WTC11 (cell line): Measurements from ENCODE around the gene NECAB3. TPM values are rescaled to one million over a fixed set of nuclear protein-coding genes. Genes with fewer than 3 reads are reported as not detected.
A peak's percentile ranks its signal among the peaks of the same experiment; 100 is the strongest.

Source experiments
- ATAC-seq: fragments of 200-7000 bp; cut with Tn5 transposase; 2 replicates; pipeline ENCODE4 v1.10.0; 2021; ENCODE audit warnings: mild to moderate bottlenecking, moderate library complexity
- CTCF ChIA-PET: fragments of 300-600 bp; sonication (Branson Sonifier 250); formaldehyde crosslinking; loops from one replicate; lab custom pipeline; 2021; ENCODE audit warnings: antibody characterized with exemption; lab: Charles Lee
- POLR2A ChIA-PET: fragments of 350-600 bp; sonication (Branson Sonifier 250); formaldehyde crosslinking; loops from one replicate; lab custom pipeline; 2021; ENCODE audit warnings: antibody characterized with exemption; lab: Charles Lee
- DNase-seq: peaks from one replicate; pipeline ENCODE4 v3.0.0; 2021; ENCODE audit warnings: low spot score
- H3K27ac Mint-ChIP-seq: 2 replicates; pipeline ENCODE4 v1.8.0; 2021; ENCODE audit warnings: mixed read lengths
- H3K27me3 Mint-ChIP-seq: 2 replicates; pipeline ENCODE4 v1.8.0; 2021; ENCODE audit warnings: low read depth, mild to moderate bottlenecking, moderate library complexity, mixed read lengths
- H3K36me3 Mint-ChIP-seq: 2 replicates; pipeline ENCODE4 v1.8.0; 2021; ENCODE audit warnings: mixed read lengths
- H3K4me1 Mint-ChIP-seq: 2 replicates; pipeline ENCODE4 v1.8.0; 2022; ENCODE audit warnings: mixed read lengths
- H3K4me3 Mint-ChIP-seq: 2 replicates; pipeline ENCODE4 v1.8.0; 2021; ENCODE audit warnings: mild to moderate bottlenecking, moderate library complexity, mixed read lengths
- H3K9me3 Mint-ChIP-seq: 2 replicates; pipeline ENCODE4 v1.8.0; 2021; ENCODE audit warnings: mixed read lengths
- ATF3 ChIP-seq: sonication (generic); formaldehyde crosslinking; conservative IDR thresholded peaks from 2 replicates; pipeline ENCODE4 v1.8.1; 2022; ENCODE audit warnings: mild to moderate bottlenecking, missing genetic modification reagents
- ELF4 ChIP-seq: sonication (generic); formaldehyde crosslinking; IDR thresholded peaks from 2 replicates; pipeline ENCODE4 v1.8.1; 2022; ENCODE audit warnings: low read depth, mild to moderate bottlenecking, moderate library complexity, missing genetic modification reagents
- GABPB1 ChIP-seq: sonication (generic); formaldehyde crosslinking; IDR thresholded peaks from 2 replicates; pipeline ENCODE4 v1.8.1; 2023; ENCODE audit warnings: mild to moderate bottlenecking, missing genetic modification reagents
- IRF1 ChIP-seq: sonication (generic); formaldehyde crosslinking; IDR thresholded peaks from 2 replicates; pipeline ENCODE4 v1.8.0; 2023; ENCODE audit warnings: missing genetic modification reagents
- MAX ChIP-seq: sonication (generic); formaldehyde crosslinking; IDR thresholded peaks from 2 replicates; pipeline ENCODE4 v1.8.0; 2022; ENCODE audit warnings: mild to moderate bottlenecking, missing genetic modification reagents
- MLX ChIP-seq: sonication (generic); formaldehyde crosslinking; IDR thresholded peaks from 2 replicates; pipeline ENCODE4 v1.8.1; 2023; ENCODE audit warnings: mild to moderate bottlenecking, missing genetic modification reagents, moderate library complexity
- NFE2L1 ChIP-seq: sonication (generic); formaldehyde crosslinking; IDR thresholded peaks from 2 replicates; pipeline ENCODE4 v1.8.1; 2023; ENCODE audit warnings: missing genetic modification reagents
- OVOL2 ChIP-seq: fragments of 250-450 bp; sonication (Bioruptor Pico); IDR thresholded peaks from 2 replicates; pipeline ENCODE4 v1.9.0; 2021; ENCODE audit warnings: mild to moderate bottlenecking, borderline replicate concordance
- PREB ChIP-seq: sonication (generic); formaldehyde crosslinking; IDR thresholded peaks from 2 replicates; pipeline ENCODE4 v1.8.1; 2022; ENCODE audit warnings: mild to moderate bottlenecking, missing genetic modification reagents, moderate library complexity, borderline replicate concordance
- SMAD4 ChIP-seq: sonication (generic); formaldehyde crosslinking; IDR thresholded peaks from 2 replicates; pipeline ENCODE4 v1.8.0; 2022; ENCODE audit warnings: mild to moderate bottlenecking, missing genetic modification reagents
- SP1 ChIP-seq: sonication (generic); formaldehyde crosslinking; conservative IDR thresholded peaks from 2 replicates; pipeline ENCODE4 v1.8.1; 2022; ENCODE audit warnings: missing genetic modification reagents
- TEAD1 ChIP-seq: sonication (generic); formaldehyde crosslinking; IDR thresholded peaks from 2 replicates; pipeline ENCODE4 v1.8.0; 2022; ENCODE audit warnings: mild to moderate bottlenecking, missing genetic modification reagents
- TP53 ChIP-seq: sonication (generic); formaldehyde crosslinking; IDR thresholded peaks from 2 replicates; pipeline ENCODE4 v1.8.1; 2023; ENCODE audit warnings: mild to moderate bottlenecking, missing genetic modification reagents
- USF2 ChIP-seq: sonication (generic); formaldehyde crosslinking; IDR thresholded peaks from 2 replicates; pipeline ENCODE4 v1.8.1; 2023; ENCODE audit warnings: mild to moderate bottlenecking, missing genetic modification reagents, moderate library complexity
- ZBTB43 ChIP-seq: sonication (generic); formaldehyde crosslinking; IDR thresholded peaks from 2 replicates; pipeline ENCODE4 v1.8.1; 2023; ENCODE audit warnings: mild to moderate bottlenecking, missing genetic modification reagents
- ZNF219 ChIP-seq: sonication (generic); formaldehyde crosslinking; IDR thresholded peaks from 2 replicates; pipeline ENCODE4 v1.8.0; 2023; ENCODE audit warnings: missing genetic modification reagents, mild to moderate bottlenecking, borderline replicate concordance
- ZNF281 ChIP-seq: sonication (generic); formaldehyde crosslinking; IDR thresholded peaks from 2 replicates; pipeline ENCODE4 v1.8.0; 2023; ENCODE audit warnings: mild to moderate bottlenecking, missing genetic modification reagents
- total RNA-seq: library from RNA; stranded (reverse); gene quantifications from 3 replicates; pipeline ENCODE4 v1.2.3, GENCODE V29; 2021

NECAB3 gene
- total RNA-seq, 1 experiment from 2014 or later, result 38.0 TPM

- CTCF ChIA-PET, result interaction anchor here (0.6 to 7.9 kb wide), 8 partner anchors 11 to 220 kb away, joined by 3 to 134 read pairs (median 4); partner anchors contain the start of gene ZNF341
- TF ChIP-seq IRF1 (CRISPR knock-in tag), result no peak
- 0 out of 2 replicates have a peak, but pooled peaks have one; percentile 6 for TF ChIP-seq MLX (CRISPR knock-in tag)
- no peak for TF ChIP-seq OVOL2 (CRISPR knock-in tag)
- no peak for TF ChIP-seq ZNF219
- TF ChIP-seq NFE2L1 (CRISPR knock-in tag), result 0 out of 2 replicates have a peak, but pooled peaks have one; percentile 43
- TF ChIP-seq PREB (CRISPR knock-in tag), result no peak
- no peak for TF ChIP-seq ZBTB43 (CRISPR knock-in tag)
- TF ChIP-seq ATF3, result no peak
- TF ChIP-seq, all 79 proteins: peak for 2
- H3K27ac Mint-ChIP-seq, result no peak overlapping the region
- 0 out of 2 replicates have a peak, but pooled peaks cover 3% of the 10 kb centered on the region for H3K36me3 Mint-ChIP-seq
- ATAC-seq (no peak), DNase-seq (no peak)
- H3K27me3 Mint-ChIP-seq, result peaks cover 16% of the 10 kb centered on the region
- H3K9me3 Mint-ChIP-seq, result no peaks in the 10 kb centered on the region
- peaks cover 28% of the 10 kb centered on the region for H3K4me1 Mint-ChIP-seq
- POLR2A ChIA-PET, result no interaction called here
- H3K4me3 Mint-ChIP-seq, result peak overlapping the region; percentile 69
These were observed 10.0 kb downstream of the NECAB3 start for GRCh38 chr20:33664085-33664761.

GRCh38 chr20:33663161-33664084, 10.8 kb downstream of the NECAB3 start:
- Mint-ChIP-seq H3K27ac (no peak overlapping the region), H3K9me3 (no peaks in the 10 kb centered on the region)
- TF ChIP-seq ELF4 (peak; percentile 80; the same call in 1 of the 2 replicates), ZNF219 (0 out of 2 replicates have a peak, but pooled peaks have one; percentile 27), MLX (CRISPR knock-in tag) (0 out of 2 replicates have a peak, but pooled peaks have one; percentile 46), SMAD4 (CRISPR knock-in tag) (no peak), MAX (peak; percentile 67), TEAD1 (CRISPR knock-in tag) (0 out of 2 replicates have a peak, but pooled peaks have one; percentile 13), IRF1 (CRISPR knock-in tag) (no peak), SP1 (peak; percentile 91), GABPB1 (CRISPR knock-in tag) (peak; percentile 70; the same call in 1 of the 2 replicates), USF2 (CRISPR knock-in tag) (0 out of 2 replicates have a peak, but pooled peaks have one; percentile 26), TP53 (CRISPR knock-in tag) (peak; percentile 91), ZBTB43 (CRISPR knock-in tag) (0 out of 2 replicates have a peak, but pooled peaks have one; percentile 19), ZNF281 (CRISPR knock-in tag) (peak; percentile 4; the same call in 1 of the 2 replicates)

More at GRCh38 chr20:33663161-33664084, 10.8 kb downstream of the NECAB3 start:
- peak; percentile 36 for ATAC-seq
- Mint-ChIP-seq H3K27me3 (peaks cover 16% of the 10 kb centered on the region), H3K36me3 (peaks cover 4% of the 10 kb centered on the region; the same call in 1 of the 2 replicates), H3K4me3 (peak overlapping the region; percentile 69), H3K4me1 (peaks cover 28% of the 10 kb centered on the region)
- POLR2A ChIA-PET, result interaction anchor here (0.6 to 1.4 kb wide), 6 partner anchors 10 to 261 kb away, joined by 3 to 9 read pairs (median 4); partner anchors contain the start of genes CDK5RAP1 and ZNF341
- CTCF ChIA-PET, result interaction anchor here (0.6 to 7.9 kb wide), 5 partner anchors 10 to 219 kb away, joined by 3 to 134 read pairs (median 4); no protein-coding TSS in a partner anchor
- DNase-seq, result peak; percentile 82
